ENCODE data around the gene ALOX12B.

Gene ALOX12B

GRCh38 chr17:8087075-8087951 lies at the start of gene ALOX12B:
TSS of gene ALOX12B (minus strand) at chr17:8087716. CDS start at chr17:8087442, 274 bp downstream.
- H3K79me2 ChIP-seq (ENCODE audit: control insufficient read depth, insufficient read depth, low read length, unreplicated experiment) = no peaks in the 10 kb centered on the region

GRCh38 chr17:8133941-8134340 lies 46.4 kb upstream of the ALOX12B start:
- Histone ChIP-seq H3K36me3 (ENCODE audit: insufficient read depth, low read length) (no peaks in the 10 kb centered on the region), H3K27ac (ENCODE audit: low read depth, low read length) (no peak overlapping the region), H3K4me1 (ENCODE audit: control insufficient read depth, insufficient read depth, low read length, unreplicated experiment) (peaks cover 10% of the 10 kb centered on the region), H3K79me2 (ENCODE audit: control insufficient read depth, insufficient read depth, low read length, unreplicated experiment) (no peaks in the 10 kb centered on the region), H3K27me3 (ENCODE audit: insufficient read depth, low read length) (no peaks in the 10 kb centered on the region), H3K4me3 (ENCODE audit: low read depth, low read length) (no peak overlapping the region), H2AFZ (ENCODE audit: low read length, unreplicated experiment) (no peak overlapping the region)

More at GRCh38 chr17:8087075-8087951, at the start of gene ALOX12B:
- Histone ChIP-seq H3K4me1 (ENCODE audit: control insufficient read depth, insufficient read depth, low read length, unreplicated experiment) (peaks cover 13% of the 10 kb centered on the region), H3K27me3 (ENCODE audit: insufficient read depth, low read length) (peaks cover 30% of the 10 kb centered on the region), H3K4me3 (ENCODE audit: low read depth, low read length) (no peak within 1 kb of the TSS), H3K36me3 (ENCODE audit: insufficient read depth, low read length) (no peaks in the 10 kb centered on the region), H3K27ac (ENCODE audit: low read depth, low read length) (no peak within 1 kb of the TSS), H2AFZ (ENCODE audit: low read length, unreplicated experiment) (no peak within 1 kb of the TSS)

- no peak overlapping the region for H3K4me3 ChIP-seq (ENCODE audit: low read depth, low read length)
- no peaks in the 10 kb centered on the region for H3K27me3 ChIP-seq (ENCODE audit: insufficient read depth, low read length)
- H2AFZ ChIP-seq (ENCODE audit: low read length, unreplicated experiment) = no peak overlapping the region
- H3K27ac ChIP-seq (ENCODE audit: low read depth, low read length) = no peak overlapping the region
- H3K36me3 ChIP-seq (ENCODE audit: insufficient read depth, low read length) = no peaks in the 10 kb centered on the region
- peaks cover 10% of the 10 kb centered on the region for H3K4me1 ChIP-seq (ENCODE audit: control insufficient read depth, insufficient read depth, low read length, unreplicated experiment)
- H3K79me2 ChIP-seq (ENCODE audit: control insufficient read depth, insufficient read depth, low read length, unreplicated experiment) = no peaks in the 10 kb centered on the region
Measured at GRCh38 chr17:8133399-8133798, 45.9 kb upstream of the ALOX12B start.

GRCh38 chr17:8131844-8132441 lies 44.4 kb upstream of the ALOX12B start:
- H3K79me2 ChIP-seq (ENCODE audit: control insufficient read depth, insufficient read depth, low read length, unreplicated experiment) = no peaks in the 10 kb centered on the region
- H3K4me3 ChIP-seq (ENCODE audit: low read depth, low read length) = no peak overlapping the region
- H2AFZ ChIP-seq (ENCODE audit: low read length, unreplicated experiment) = no peak overlapping the region
- no peak overlapping the region for H3K27ac ChIP-seq (ENCODE audit: low read depth, low read length)
- no peaks in the 10 kb centered on the region for H3K27me3 ChIP-seq (ENCODE audit: insufficient read depth, low read length)
- no peaks in the 10 kb centered on the region for H3K36me3 ChIP-seq (ENCODE audit: insufficient read depth, low read length)
- peaks cover 10% of the 10 kb centered on the region for H3K4me1 ChIP-seq (ENCODE audit: control insufficient read depth, insufficient read depth, low read length, unreplicated experiment)

GRCh38 chr17:8128125-8128784 lies 40.7 kb upstream of the ALOX12B start:
- Histone ChIP-seq H2AFZ (ENCODE audit: low read length, unreplicated experiment) (no peak overlapping the region), H3K36me3 (ENCODE audit: insufficient read depth, low read length) (no peaks in the 10 kb centered on the region), H3K4me1 (ENCODE audit: control insufficient read depth, insufficient read depth, low read length, unreplicated experiment) (peaks cover 11% of the 10 kb centered on the region), H3K27ac (ENCODE audit: low read depth, low read length) (no peak overlapping the region), H3K79me2 (ENCODE audit: control insufficient read depth, insufficient read depth, low read length, unreplicated experiment) (no peaks in the 10 kb centered on the region), H3K4me3 (ENCODE audit: low read depth, low read length) (no peak overlapping the region), H3K27me3 (ENCODE audit: insufficient read depth, low read length) (no peaks in the 10 kb centered on the region)

- peak overlapping the region; percentile 80 for H3K4me3 ChIP-seq (ENCODE audit: low read depth, low read length)
- no peaks in the 10 kb centered on the region for H3K27me3 ChIP-seq (ENCODE audit: insufficient read depth, low read length)
- no peak overlapping the region for H3K27ac ChIP-seq (ENCODE audit: low read depth, low read length)
- peak overlapping the region; percentile 96 for H2AFZ ChIP-seq (ENCODE audit: low read length, unreplicated experiment)
- no peaks in the 10 kb centered on the region for H3K79me2 ChIP-seq (ENCODE audit: control insufficient read depth, insufficient read depth, low read length, unreplicated experiment)
- H3K36me3 ChIP-seq (ENCODE audit: insufficient read depth, low read length) = no peaks in the 10 kb centered on the region
- H3K4me1 ChIP-seq (ENCODE audit: control insufficient read depth, insufficient read depth, low read length, unreplicated experiment) = peaks cover 7% of the 10 kb centered on the region
Measured at GRCh38 chr17:8126491-8127066, 39.1 kb upstream of the ALOX12B start.

GRCh38 chr17:8125947-8126490 lies 38.5 kb upstream of the ALOX12B start:
- peak overlapping the region; percentile 80 for H3K4me3 ChIP-seq (ENCODE audit: low read depth, low read length)
- no peaks in the 10 kb centered on the region for H3K79me2 ChIP-seq (ENCODE audit: control insufficient read depth, insufficient read depth, low read length, unreplicated experiment)
- no peak overlapping the region for H3K27ac ChIP-seq (ENCODE audit: low read depth, low read length)

GRCh38 chr17:8125154-8125946 lies 37.8 kb upstream of the ALOX12B start:
- Histone ChIP-seq H3K4me3 (ENCODE audit: low read depth, low read length) (peak overlapping the region; percentile 80), H3K27me3 (ENCODE audit: insufficient read depth, low read length) (no peaks in the 10 kb centered on the region), H2AFZ (ENCODE audit: low read length, unreplicated experiment) (peak overlapping the region; percentile 14), H3K27ac (ENCODE audit: low read depth, low read length) (no peak overlapping the region), H3K79me2 (ENCODE audit: control insufficient read depth, insufficient read depth, low read length, unreplicated experiment) (no peaks in the 10 kb centered on the region), H3K4me1 (ENCODE audit: control insufficient read depth, insufficient read depth, low read length, unreplicated experiment) (peaks cover 7% of the 10 kb centered on the region), H3K36me3 (ENCODE audit: insufficient read depth, low read length) (no peaks in the 10 kb centered on the region)

More at GRCh38 chr17:8125947-8126490, 38.5 kb upstream of the ALOX12B start:
- peak overlapping the region; percentile 92 for H2AFZ ChIP-seq (ENCODE audit: low read length, unreplicated experiment)
- H3K36me3 ChIP-seq (ENCODE audit: insufficient read depth, low read length) = no peaks in the 10 kb centered on the region
- no peaks in the 10 kb centered on the region for H3K27me3 ChIP-seq (ENCODE audit: insufficient read depth, low read length)
- H3K4me1 ChIP-seq (ENCODE audit: control insufficient read depth, insufficient read depth, low read length, unreplicated experiment) = peaks cover 7% of the 10 kb centered on the region

- peaks cover 7% of the 10 kb centered on the region for H3K4me1 ChIP-seq (ENCODE audit: control insufficient read depth, insufficient read depth, low read length, unreplicated experiment)
- peak overlapping the region; percentile 80 for H3K4me3 ChIP-seq (ENCODE audit: low read depth, low read length)
- H3K79me2 ChIP-seq (ENCODE audit: control insufficient read depth, insufficient read depth, low read length, unreplicated experiment) = no peaks in the 10 kb centered on the region
- no peaks in the 10 kb centered on the region for H3K27me3 ChIP-seq (ENCODE audit: insufficient read depth, low read length)
- no peak overlapping the region for H3K27ac ChIP-seq (ENCODE audit: low read depth, low read length)
- peak overlapping the region; percentile 26 for H2AFZ ChIP-seq (ENCODE audit: low read length, unreplicated experiment)
- H3K36me3 ChIP-seq (ENCODE audit: insufficient read depth, low read length) = no peaks in the 10 kb centered on the region
Measured at GRCh38 chr17:8124350-8125153, 37.0 kb upstream of the ALOX12B start.
